GM21367 (cell line): ENCODE data around the gene SEMA4D.

Experiments used
- ATAC-seq: cut with Tn5 transposase; IDR thresholded peaks from one replicate; pipeline ENCODE4 v1.9.1; 2021; ENCODE audit not compliant: unreplicated experiment

SEMA4D gene

GRCh38 chr9:89417832-89418473, 80.0 kb downstream of the SEMA4D start:
- peak; percentile 32 for ATAC-seq

- ATAC-seq, result no peak
These were observed 83.1 kb downstream of the SEMA4D start for GRCh38 chr9:89414670-89415324.

- ATAC-seq, result no peak
These were observed 83.8 kb downstream of the SEMA4D start for GRCh38 chr9:89413963-89414638.

- no peak for ATAC-seq
These were observed 85.0 kb downstream of the SEMA4D start for GRCh38 chr9:89412951-89413350.

- no peak for ATAC-seq
These were observed 85.4 kb downstream of the SEMA4D start for GRCh38 chr9:89412541-89412940.

- ATAC-seq, result no peak
These were observed 86.2 kb downstream of the SEMA4D start for GRCh38 chr9:89411759-89412158.

- ATAC-seq, result no peak
These were observed 87.1 kb downstream of the SEMA4D start for GRCh38 chr9:89410641-89411350.

GRCh38 chr9:89410022-89410421, 87.9 kb downstream of the SEMA4D start:
- ATAC-seq, result no peak

- no peak for ATAC-seq
These were observed 88.4 kb downstream of the SEMA4D start for GRCh38 chr9:89409466-89409865.

GRCh38 chr9:89408628-89409101, 89.2 kb downstream of the SEMA4D start:
- ATAC-seq, result no peak

GRCh38 chr9:89407070-89407469, 90.8 kb downstream of the SEMA4D start:
- no peak for ATAC-seq

GRCh38 chr9:89405826-89406225, 92.1 kb downstream of the SEMA4D start:
- peak; percentile 50 for ATAC-seq

- no peak for ATAC-seq
These were observed 93.8 kb downstream of the SEMA4D start for GRCh38 chr9:89404074-89404473.

- ATAC-seq, result no peak
These were observed 95.1 kb downstream of the SEMA4D start for GRCh38 chr9:89402695-89403427.

GRCh38 chr9:89400403-89401116, 97.4 kb downstream of the SEMA4D start:
- ATAC-seq, result peak; percentile 77

- ATAC-seq, result no peak
These were observed 99.3 kb downstream of the SEMA4D start for GRCh38 chr9:89398621-89399020.

GRCh38 chr9:89397471-89397870, 100.4 kb downstream of the SEMA4D start:
- ATAC-seq, result no peak

- no peak for ATAC-seq
These were observed 101.8 kb downstream of the SEMA4D start for GRCh38 chr9:89395931-89396710.

- ATAC-seq, result no peak
These were observed 103.5 kb downstream of the SEMA4D start for GRCh38 chr9:89394412-89394811.
